HG03354 (cell line): Measurements from ENCODE around the gene HOGA1.
"Not testable (repeated sequence)": the region's sequence is repeated elsewhere in the genome, so short reads cannot be mapped to it uniquely, and the experiment has no call there.

Source experiments
- ATAC-seq: cut with Tn5 transposase; IDR thresholded peaks from one replicate; pipeline ENCODE4 v1.9.1; 2021; ENCODE audit warnings: mild to moderate bottlenecking; ENCODE audit not compliant: unreplicated experiment, poor library complexity, severe bottlenecking

The HOGA1 gene

GRCh38 chr10:97576487-97576886 is 7.7 kb upstream of the HOGA1 start:
- ATAC-seq, result not testable (repeated sequence)

- ATAC-seq, result no peak
Observed at GRCh38 chr10:97577701-97578100, 6.5 kb upstream of the HOGA1 start.

- ATAC-seq, result no peak
Observed at GRCh38 chr10:97578171-97578844, 5.9 kb upstream of the HOGA1 start.

GRCh38 chr10:97580421-97581367 is 3.5 kb upstream of the HOGA1 start:
- no peak for ATAC-seq

- ATAC-seq, result no peak
Observed at GRCh38 chr10:97582169-97582568, 2.0 kb upstream of the HOGA1 start.

- ATAC-seq, result no peak
Observed at GRCh38 chr10:97583476-97583875, 713 bp upstream of the HOGA1 start.

- no peak for ATAC-seq
Observed at GRCh38 chr10:97584798-97585438, 729 bp downstream of the HOGA1 start.

GRCh38 chr10:97585439-97585811 is 1.2 kb downstream of the HOGA1 start:
- ATAC-seq, result no peak

- ATAC-seq, result no peak
Observed at GRCh38 chr10:97587183-97587582, 3.0 kb downstream of the HOGA1 start.

- no peak for ATAC-seq
Observed at GRCh38 chr10:97589479-97589878, 5.3 kb downstream of the HOGA1 start, which contains the start of gene C10orf62. Gene C10orf62 (plus strand): TSS chr10:97589721. CDS start chr10:97589898, 177 bp downstream.

- no peak for ATAC-seq
Observed at GRCh38 chr10:97590082-97590747, 6.0 kb downstream of the HOGA1 start.

GRCh38 chr10:97590748-97591495 is 6.7 kb downstream of the HOGA1 start:
- ATAC-seq, result no peak

- no peak for ATAC-seq
Observed at GRCh38 chr10:97593421-97593820, 9.2 kb downstream of the HOGA1 start.

- ATAC-seq, result no peak
Observed at GRCh38 chr10:97596101-97597082, 12.2 kb downstream of the HOGA1 start.

- no peak for ATAC-seq
Observed at GRCh38 chr10:97597778-97598177, 13.6 kb downstream of the HOGA1 start.

- no peak for ATAC-seq
Observed at GRCh38 chr10:97598407-97599271, 14.4 kb downstream of the HOGA1 start.

- no peak for ATAC-seq
Observed at GRCh38 chr10:97599272-97599619, 15.1 kb downstream of the HOGA1 start.
